Keratinocyte (primary cell): ENCODE results near the gene NINJ2. TPM values are rescaled to one million over a fixed set of nuclear protein-coding genes. Genes with fewer than 3 reads are reported as not detected.

Experiments
- DNase-seq: peaks from one replicate; pipeline ENCODE4 v3.0.0-alpha.2; 2011; ENCODE audit warnings: low read depth, missing footprints, low spot score
- FAIRE-seq: peaks from 2 replicates; lab custom pipeline; 2011; peaks lifted over from hg19 to GRCh38; lab: Jason Lieb, UNC
- H2AFZ ChIP-seq: 2 replicates; pipeline ENCODE4 v1.6.0; 2012; ENCODE audit warnings: low read length, control low read depth, inconsistent platforms; ENCODE audit not compliant: control insufficient read depth
- H3K27ac ChIP-seq: 2 replicates; pipeline ENCODE4 v1.5.1; 2011; ENCODE audit warnings: low read length; ENCODE audit not compliant: control insufficient read depth, insufficient read depth
- H3K27me3 ChIP-seq: 3 replicates; pipeline ENCODE4 v1.6.0; 2011; ENCODE audit warnings: low read length; ENCODE audit not compliant: control insufficient read depth, insufficient read depth; ENCODE audit errors: extremely low read depth
- H3K36me3 ChIP-seq, 2 experiments: 2 replicates in 1 of 2; 3 replicates in 1 of 2; pipeline ENCODE4 v1.5.1; 2011; ENCODE audit warnings: low read length in 2 of 2, mild to moderate bottlenecking in 1 of 2; ENCODE audit not compliant: control insufficient read depth in 2 of 2, insufficient read depth in 2 of 2; ENCODE audit errors: extremely low read depth in 1 of 2
- H3K4me1 ChIP-seq: 3 replicates; pipeline ENCODE4 v1.5.1; 2011; ENCODE audit warnings: low read length; ENCODE audit not compliant: control insufficient read depth, insufficient read depth; ENCODE audit errors: extremely low read depth
- H3K4me2 ChIP-seq: 3 replicates; pipeline ENCODE4 v1.6.0; 2011; ENCODE audit warnings: low read depth, low read length; ENCODE audit not compliant: control insufficient read depth, insufficient read depth; ENCODE audit errors: extremely low read depth
- H3K4me3 ChIP-seq, 3 experiments: fragments of 200-600 bp in 1 of 3; sonication (generic) in 1 of 3; 2 replicates in 2 of 3; 3 replicates in 1 of 3; pipeline ENCODE4 v1.5.1; 2011 to 2016; ENCODE audit warnings: low read length in 3 of 3, mild to moderate bottlenecking in 3 of 3, control low read depth in 2 of 3, inconsistent platforms in 1 of 3, low read depth in 1 of 3, mixed read lengths in 1 of 3, mixed run types in 1 of 3, moderate library complexity in 1 of 3; ENCODE audit not compliant: control insufficient read depth in 2 of 3, insufficient read depth in 2 of 3; ENCODE audit errors: extremely low read depth in 1 of 3
- H3K79me2 ChIP-seq: 2 replicates; pipeline ENCODE4 v1.6.0; 2012; ENCODE audit warnings: low read length; ENCODE audit not compliant: control insufficient read depth, insufficient read depth
- H3K9ac ChIP-seq: 3 replicates; pipeline ENCODE4 v1.6.0; 2011; ENCODE audit warnings: low read length; ENCODE audit not compliant: control insufficient read depth, insufficient read depth; ENCODE audit errors: extremely low read depth
- H3K9me1 ChIP-seq: 3 replicates; pipeline ENCODE4 v1.6.0; 2011; ENCODE audit warnings: low read length; ENCODE audit not compliant: control insufficient read depth, insufficient read depth; ENCODE audit errors: extremely low read depth
- H3K9me3 ChIP-seq: 2 replicates; pipeline ENCODE4 v1.5.1; 2012; ENCODE audit warnings: low read depth, low read length; ENCODE audit not compliant: control insufficient read depth
- H4K20me1 ChIP-seq: 3 replicates; pipeline ENCODE4 v1.6.0; 2011; ENCODE audit warnings: low read length; ENCODE audit not compliant: control insufficient read depth, insufficient read depth; ENCODE audit errors: extremely low read depth
- CTCF ChIP-seq, 3 experiments: IDR thresholded peaks in 1 of 3; conservative IDR thresholded peaks in 1 of 3; optimal IDR thresholded peaks in 1 of 3; 2 replicates in 2 of 3; 3 replicates in 1 of 3; pipeline versions ENCODE3 to v1.5.1; 2011; ENCODE audit warnings: low read length in 3 of 3, mild to moderate bottlenecking in 3 of 3, moderate library complexity in 2 of 3, control low read depth in 1 of 3, inconsistent platforms in 1 of 3; ENCODE audit not compliant: insufficient read depth in 2 of 3; ENCODE audit errors: extremely low read depth in 1 of 3
- EZH2 ChIP-seq: IDR thresholded peaks from one replicate; pipeline ENCODE4 v1.6.1; 2012; ENCODE audit warnings: inconsistent platforms, mild to moderate bottlenecking, low read length, moderate library complexity
- dilution Hi-C: fragments of 300-500 bp; cut with MboI; formaldehyde crosslinking; loops from one replicate; pipeline ENCODE4 v1.7.0; 2020; ENCODE audit warnings: low sequenced_read_pairs; ENCODE audit not compliant: extremely low pct_ligation_motif_present
- polyA plus RNA-seq, 5 experiments: library from polyadenylated mRNA; depleted of rRNA in 3 of 5; stranded (reverse) in 3 of 5; stranded (forward) in 1 of 5; unstranded in 1 of 5; fragments of >200 nt; gene quantifications; 1 replicate in 1 of 5; 2 replicates in 3 of 5; 3 replicates in 1 of 5; pipeline versions ENCODE4 v1.2.1 to v1.2.3, GENCODE V29; 2011 to 2012; ENCODE audit warnings: missing spikeins in 2 of 5, low read depth in 1 of 5, low replicate concordance in 1 of 5

Gene NINJ2
- polyA plus RNA-seq, 1 donor (not counting 4 experiments of a cell fraction or from before 2014, with no cell fraction given): 0.58 TPM

GRCh38 chr12:645563-646071 lies 17.6 kb downstream of the NINJ2 start:
- FAIRE-seq (peak; percentile 39), DNase-seq (no peak)
- Histone ChIP-seq H3K4me1 (peaks cover 22% of the 10 kb centered on the region), H3K27ac (no peak overlapping the region), H3K9ac (no peak overlapping the region), H3K9me1 (no peaks in the 10 kb centered on the region), H3K9me3 (no peaks in the 10 kb centered on the region), H4K20me1 (no peaks in the 10 kb centered on the region), H3K4me3 (peak overlapping the region in 1 of 3 experiments; percentile 14), H3K4me2 (peak overlapping the region; percentile 48), H3K27me3 (no peaks in the 10 kb centered on the region), H3K36me3 (no peaks in the 10 kb centered on the region), H3K79me2 (no peaks in the 10 kb centered on the region), H2AFZ (peak overlapping the region; percentile 8)
- dilution Hi-C loops: no loop called here
- no peak for TF ChIP-seq CTCF (optimal IDR thresholded peaks at IDR 0.05 in 1 of 3, IDR thresholded peaks at IDR 0.05 in 1 of 3, conservative IDR thresholded peaks at IDR 0.05 in 1 of 3; ENCODE audit: extremely low read depth in 1 of 3, insufficient read depth in 2 of 3, low read length in 3 of 3)
- TF ChIP-seq EZH2: no peak

GRCh38 chr12:644818-645552 lies 18.3 kb downstream of the NINJ2 start:
- Histone ChIP-seq H3K9ac (no peak overlapping the region), H4K20me1 (no peaks in the 10 kb centered on the region), H3K9me3 (no peaks in the 10 kb centered on the region), H2AFZ (no peak overlapping the region), H3K36me3 (no peaks in the 10 kb centered on the region), H3K9me1 (no peaks in the 10 kb centered on the region), H3K79me2 (no peaks in the 10 kb centered on the region), H3K27me3 (no peaks in the 10 kb centered on the region), H3K4me1 (peaks cover 22% of the 10 kb centered on the region), H3K4me3 (no peak overlapping the region), H3K4me2 (peak overlapping the region; percentile 48), H3K27ac (no peak overlapping the region)
- TF ChIP-seq EZH2: no peak
- no peak for TF ChIP-seq CTCF (optimal IDR thresholded peaks at IDR 0.05 in 1 of 3, IDR thresholded peaks at IDR 0.05 in 1 of 3, conservative IDR thresholded peaks at IDR 0.05 in 1 of 3; ENCODE audit: extremely low read depth in 1 of 3, insufficient read depth in 2 of 3, low read length in 3 of 3)
- dilution Hi-C loops: no loop called here
- FAIRE-seq (no peak), DNase-seq (no peak)
